GM04504 (cell line): ENCODE results near the gene BHLHA15.
"Not testable (repeated sequence)": the region's sequence is repeated elsewhere in the genome, so short reads cannot be mapped to it uniquely, and the experiment has no call there.

Source experiments
- DNase-seq: peaks from one replicate; pipeline ENCODE4 v3.0.0-alpha.2; 2012; ENCODE audit warnings: low read depth

The BHLHA15 gene

GRCh38 chr7:98210513-98211220, 572 bp upstream of the BHLHA15 start:
- DNase-seq, result no peak

- no peak for DNase-seq
Observed at GRCh38 chr7:98211676-98212531, 665 bp downstream of the BHLHA15 start.

GRCh38 chr7:98212532-98213041, 1.3 kb downstream of the BHLHA15 start:
- no peak for DNase-seq

GRCh38 chr7:98213296-98213887, 2.2 kb downstream of the BHLHA15 start:
- DNase-seq, result no peak

- no peak for DNase-seq
Observed at GRCh38 chr7:98213888-98214810, 2.9 kb downstream of the BHLHA15 start.

- DNase-seq, result no peak
Observed at GRCh38 chr7:98214811-98215321, 3.6 kb downstream of the BHLHA15 start.

GRCh38 chr7:98215561-98216495, 4.6 kb downstream of the BHLHA15 start:
- no peak for DNase-seq

GRCh38 chr7:98216941-98217622, 5.8 kb downstream of the BHLHA15 start:
- no peak for DNase-seq

GRCh38 chr7:98217623-98218582, 6.7 kb downstream of the BHLHA15 start:
- DNase-seq, result no peak

- not testable (repeated sequence) for DNase-seq
Observed at GRCh38 chr7:98219382-98219781, 8.1 kb downstream of the BHLHA15 start.

- no peak for DNase-seq
Observed at GRCh38 chr7:98221611-98222532, 10.6 kb downstream of the BHLHA15 start.

GRCh38 chr7:98222533-98223195, 11.4 kb downstream of the BHLHA15 start:
- no peak for DNase-seq

- DNase-seq, result no peak
Observed at GRCh38 chr7:98223351-98223897, 12.2 kb downstream of the BHLHA15 start.

- DNase-seq, result no peak
Observed at GRCh38 chr7:98223898-98224700, 12.9 kb downstream of the BHLHA15 start.

- DNase-seq, result no peak
Observed at GRCh38 chr7:98224701-98225181, 13.5 kb downstream of the BHLHA15 start.
